Lung (tissue), 12 donors: ENCODE results near the gene PRICKLE2. TPM values are rescaled to one million over a fixed set of nuclear protein-coding genes. Genes with fewer than 3 reads are reported as not detected.
A peak's percentile ranks its signal among the peaks of the same experiment; 100 is the strongest.

Experiments
- ATAC-seq: fragments of 200-7000 bp; cut with Tn5 transposase; one replicate; pipeline ENCODE4 v1.9.1; 2020; ENCODE audit warnings: moderate number of reproducible peaks; ENCODE audit not compliant: insufficient read depth, low FRiP score
- DNase-seq, 3 donors: peaks; one replicate each; pipeline ENCODE4 v3.0.0-alpha.2; 2013 to 2017
- H3K27ac ChIP-seq, 2 donors: one replicate each; pipeline ENCODE4 v1.5.1; 2013; ENCODE audit warnings: mild to moderate bottlenecking in 2 of 2, moderate library complexity in 2 of 2, control low read depth in 1 of 2, inconsistent platforms in 1 of 2, low read depth in 1 of 2, low read length in 1 of 2
- H3K27me3 ChIP-seq, 3 donors: one replicate each; pipeline ENCODE4 v1.5.1; 2013; ENCODE audit warnings: low read length in 2 of 3; ENCODE audit not compliant: control insufficient read depth in 3 of 3, insufficient read depth in 3 of 3
- H3K36me3 ChIP-seq, 4 donors: one replicate each; pipeline ENCODE4 v1.5.1; 2013; ENCODE audit warnings: low read length in 4 of 4, mild to moderate bottlenecking in 1 of 4, moderate library complexity in 1 of 4; ENCODE audit not compliant: control insufficient read depth in 4 of 4, insufficient read depth in 4 of 4
- H3K4me1 ChIP-seq, 5 donors: one replicate each; pipeline ENCODE4 v1.5.1; 2013; ENCODE audit warnings: low read length in 5 of 5, mild to moderate bottlenecking in 2 of 5, moderate library complexity in 1 of 5; ENCODE audit not compliant: control insufficient read depth in 5 of 5, insufficient read depth in 5 of 5
- H3K4me3 ChIP-seq: one replicate; pipeline ENCODE4 v1.5.1; 2013; ENCODE audit warnings: mild to moderate bottlenecking, control low read depth, moderate library complexity
- H3K9ac ChIP-seq, 2 donors: one replicate each; pipeline ENCODE4 v1.5.1; 2013; ENCODE audit warnings: low read length in 2 of 2, control low read depth in 1 of 2; ENCODE audit not compliant: insufficient read depth in 1 of 2
- H3K9me3 ChIP-seq, 4 donors: one replicate each; pipeline ENCODE4 v1.5.1; 2013; ENCODE audit warnings: low read length in 3 of 4, mild to moderate bottlenecking in 1 of 4, moderate library complexity in 1 of 4; ENCODE audit not compliant: control insufficient read depth in 4 of 4, insufficient read depth in 3 of 4
- WGBS, 2 donors: extraction: QIAGEN DNeasy Blood & Tissue Kit; methylation state at CpG; one replicate each; pipeline ENCODE4 v1.1.7; 2013; 5-methylcytosine and 5-hydroxymethylcytosine counted together
- polyA plus RNA-seq, 2 donors: library from polyadenylated mRNA; stranded (reverse); fragments of 200-250 nt; gene quantifications; one replicate each; pipeline ENCODE4 v1.2.1, GENCODE V29; 2013
- total RNA-seq, 2 donors: library from RNA; depleted of rRNA in 1 of 2; stranded (reverse); fragments of >200 nt in 1 of 2; gene quantifications; one replicate each; pipeline ENCODE4 v1.2.1, GENCODE V29; 2014 to 2021
- TF ChIP-seq, protein P1 (sequence below): IDR thresholded peaks from 2 replicates; pipeline ENCODE4 v1.5.1; 2012; ENCODE audit warnings: mild to moderate bottlenecking; ENCODE audit errors: control extremely low read depth, extremely low read depth
- donor health status: control.
- donor health status: control.
- donor health status: Bipolar disorder and iron deficiency.
- donor health status: healthy.
- donor health status: DM: yes; HTN: yes; CAD: no.

Gene PRICKLE2
- total and polyA plus RNA-seq, 4 donors: 4.0 to 88.0 (median 19.9) TPM

DNA sequence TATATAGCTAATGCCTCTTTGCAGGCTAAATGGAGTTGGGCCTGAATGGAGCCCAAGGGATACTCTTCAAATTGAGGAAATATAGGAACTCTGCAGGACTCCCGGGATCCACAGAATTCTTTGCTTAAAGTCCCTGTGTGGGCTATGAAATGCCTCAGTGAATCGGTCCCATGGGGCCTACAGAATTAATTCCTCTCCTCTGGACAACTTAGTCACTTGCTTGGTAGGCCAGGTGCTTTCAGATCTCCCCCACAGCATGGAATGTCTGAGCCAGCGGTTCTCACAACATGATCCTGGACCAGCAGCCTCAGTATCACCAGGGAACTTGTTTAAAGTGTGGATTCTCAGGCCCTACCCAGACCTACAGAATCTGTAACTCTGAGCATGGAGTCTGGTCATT is 15.1 kb upstream of the PRICKLE2 start:
- no peak overlapping the region for H3K4me3 ChIP-seq
- peaks cover 0 to 30% (median 10%) of the 10 kb centered on the region in 4 donors for H3K36me3 ChIP-seq
- H3K4me1 ChIP-seq: peaks cover 0 to 38% (median 21%) of the 10 kb centered on the region in 5 donors
- DNase-seq: no peak
- TF ChIP-seq, protein P1, sequence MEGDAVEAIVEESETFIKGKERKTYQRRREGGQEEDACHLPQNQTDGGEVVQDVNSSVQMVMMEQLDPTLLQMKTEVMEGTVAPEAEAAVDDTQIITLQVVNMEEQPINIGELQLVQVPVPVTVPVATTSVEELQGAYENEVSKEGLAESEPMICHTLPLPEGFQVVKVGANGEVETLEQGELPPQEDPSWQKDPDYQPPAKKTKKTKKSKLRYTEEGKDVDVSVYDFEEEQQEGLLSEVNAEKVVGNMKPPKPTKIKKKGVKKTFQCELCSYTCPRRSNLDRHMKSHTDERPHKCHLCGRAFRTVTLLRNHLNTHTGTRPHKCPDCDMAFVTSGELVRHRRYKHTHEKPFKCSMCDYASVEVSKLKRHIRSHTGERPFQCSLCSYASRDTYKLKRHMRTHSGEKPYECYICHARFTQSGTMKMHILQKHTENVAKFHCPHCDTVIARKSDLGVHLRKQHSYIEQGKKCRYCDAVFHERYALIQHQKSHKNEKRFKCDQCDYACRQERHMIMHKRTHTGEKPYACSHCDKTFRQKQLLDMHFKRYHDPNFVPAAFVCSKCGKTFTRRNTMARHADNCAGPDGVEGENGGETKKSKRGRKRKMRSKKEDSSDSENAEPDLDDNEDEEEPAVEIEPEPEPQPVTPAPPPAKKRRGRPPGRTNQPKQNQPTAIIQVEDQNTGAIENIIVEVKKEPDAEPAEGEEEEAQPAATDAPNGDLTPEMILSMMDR: no peak
- no peaks in the 10 kb centered on the region for H3K27me3 ChIP-seq
- H3K9me3 ChIP-seq: peaks cover 0 to 8% (median 0%) of the 10 kb centered on the region in 4 donors
- 86 to 89% methylated on average over 3 of the region's 3 CpGs for WGBS, 2 donors
- no peak overlapping the region for H3K9ac ChIP-seq
- ATAC-seq: no peak
- H3K27ac ChIP-seq: no peak overlapping the region

DNA sequence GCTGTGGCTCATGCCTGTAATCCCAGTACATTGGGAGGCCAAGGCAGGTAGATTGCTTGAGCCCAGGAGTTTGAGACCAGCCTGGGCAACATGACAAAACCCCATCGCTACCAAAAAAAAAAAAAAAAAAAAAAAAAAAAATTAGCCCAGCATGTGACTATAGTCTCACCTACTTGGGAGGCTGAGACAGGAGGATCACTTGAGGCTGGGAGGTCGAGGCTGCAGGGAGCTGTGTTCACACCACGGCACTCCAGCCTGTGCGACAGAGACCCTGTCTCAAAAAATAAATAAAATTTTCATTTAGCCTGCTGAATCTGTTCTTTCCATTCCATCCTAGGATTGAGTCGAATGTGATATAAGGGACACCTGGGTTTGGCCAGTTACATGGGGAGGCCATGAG is 14.6 kb upstream of the PRICKLE2 start:
- DNase-seq (no peak), ATAC-seq (no peak)
- 95 to 97% methylated on average over 5 of the region's 5 CpGs for WGBS, 2 donors
- Histone ChIP-seq H3K9me3 (peaks cover 0 to 8% (median 0%) of the 10 kb centered on the region in 4 donors), H3K4me1 (peaks cover 0 to 38% (median 21%) of the 10 kb centered on the region in 5 donors), H3K27me3 (no peaks in the 10 kb centered on the region), H3K36me3 (peaks cover 0 to 30% (median 10%) of the 10 kb centered on the region in 4 donors), H3K9ac (no peak overlapping the region), H3K27ac (no peak overlapping the region), H3K4me3 (no peak overlapping the region)
- TF ChIP-seq, protein P1: no peak

DNA sequence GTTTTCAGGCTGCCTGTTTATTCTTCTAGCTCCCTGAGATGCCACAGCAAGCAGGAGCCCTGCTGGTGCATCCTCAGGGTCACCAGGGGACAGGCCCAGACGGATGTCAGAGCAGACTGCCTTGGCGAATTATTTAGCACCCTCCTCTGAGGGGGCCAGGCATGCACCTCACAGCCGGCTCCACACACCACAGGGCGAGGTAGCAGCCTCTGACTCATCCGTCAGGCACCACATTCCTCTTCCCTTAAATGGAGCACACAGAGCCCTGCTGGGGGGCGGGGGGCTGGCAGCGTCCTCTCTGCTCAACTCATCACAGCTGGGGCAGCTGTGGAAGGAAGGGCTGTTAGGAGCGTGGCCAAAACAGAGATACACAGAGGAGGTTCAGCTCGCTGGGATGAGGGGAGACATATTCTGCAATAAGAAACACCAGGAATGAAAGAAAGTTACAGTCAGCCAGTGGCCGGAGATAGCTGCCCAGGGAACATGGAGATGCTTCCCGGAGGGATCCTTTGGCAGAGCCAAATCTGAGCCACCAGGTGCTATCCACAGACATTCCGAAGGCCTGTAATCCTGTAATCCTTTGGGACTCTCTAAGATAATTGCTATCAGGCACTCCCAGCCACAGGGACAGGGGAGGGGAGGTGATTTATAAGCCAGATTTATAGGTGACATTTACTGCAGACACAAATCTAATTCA is 13.9 kb upstream of the PRICKLE2 start:
- Histone ChIP-seq H3K36me3 (peaks cover 0 to 30% (median 10%) of the 10 kb centered on the region in 4 donors), H3K9me3 (peaks cover 0 to 8% (median 0%) of the 10 kb centered on the region in 4 donors), H3K4me3 (no peak overlapping the region), H3K27ac (peak overlapping the region in 1 of 2 donors; percentile 6), H3K9ac (peak overlapping the region in 1 of 2 donors; percentile 69), H3K4me1 (peaks cover 0 to 34% (median 21%) of the 10 kb centered on the region in 5 donors), H3K27me3 (no peaks in the 10 kb centered on the region)
- peak; percentile 72 for ATAC-seq
- WGBS, 2 donors: 72 to 78% methylated on average over 12 of the region's 12 CpGs
- peak; percentile 92 to 94 (median 93) for DNase-seq
- TF ChIP-seq, protein P1: no peak
